ENCODE measurements around the gene RETNLB.

Gene RETNLB

GRCh38 chr3:108757404-108757982 is at the start of gene RETNLB:
TSS of gene RETNLB (minus strand) at chr3:108757410. CDS start at chr3:108757185, 225 bp downstream.
- TF ChIP-seq, protein P1, sequence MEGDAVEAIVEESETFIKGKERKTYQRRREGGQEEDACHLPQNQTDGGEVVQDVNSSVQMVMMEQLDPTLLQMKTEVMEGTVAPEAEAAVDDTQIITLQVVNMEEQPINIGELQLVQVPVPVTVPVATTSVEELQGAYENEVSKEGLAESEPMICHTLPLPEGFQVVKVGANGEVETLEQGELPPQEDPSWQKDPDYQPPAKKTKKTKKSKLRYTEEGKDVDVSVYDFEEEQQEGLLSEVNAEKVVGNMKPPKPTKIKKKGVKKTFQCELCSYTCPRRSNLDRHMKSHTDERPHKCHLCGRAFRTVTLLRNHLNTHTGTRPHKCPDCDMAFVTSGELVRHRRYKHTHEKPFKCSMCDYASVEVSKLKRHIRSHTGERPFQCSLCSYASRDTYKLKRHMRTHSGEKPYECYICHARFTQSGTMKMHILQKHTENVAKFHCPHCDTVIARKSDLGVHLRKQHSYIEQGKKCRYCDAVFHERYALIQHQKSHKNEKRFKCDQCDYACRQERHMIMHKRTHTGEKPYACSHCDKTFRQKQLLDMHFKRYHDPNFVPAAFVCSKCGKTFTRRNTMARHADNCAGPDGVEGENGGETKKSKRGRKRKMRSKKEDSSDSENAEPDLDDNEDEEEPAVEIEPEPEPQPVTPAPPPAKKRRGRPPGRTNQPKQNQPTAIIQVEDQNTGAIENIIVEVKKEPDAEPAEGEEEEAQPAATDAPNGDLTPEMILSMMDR (IDR thresholded peaks at IDR 0.05), result no peak
- no peak for TF ChIP-seq ZFX (IDR thresholded peaks at IDR 0.05; ENCODE audit: borderline replicate concordance)
- no peak within 1 kb of the TSS for H3K27ac ChIP-seq

GRCh38 chr3:108806316-108806715 is 49.1 kb upstream of the RETNLB start:
- no peak for TF ChIP-seq ZFX (IDR thresholded peaks at IDR 0.05; ENCODE audit: borderline replicate concordance)
- TF ChIP-seq, protein P1 (IDR thresholded peaks at IDR 0.05), result no peak
- no peak overlapping the region for H3K27ac ChIP-seq

DNA sequence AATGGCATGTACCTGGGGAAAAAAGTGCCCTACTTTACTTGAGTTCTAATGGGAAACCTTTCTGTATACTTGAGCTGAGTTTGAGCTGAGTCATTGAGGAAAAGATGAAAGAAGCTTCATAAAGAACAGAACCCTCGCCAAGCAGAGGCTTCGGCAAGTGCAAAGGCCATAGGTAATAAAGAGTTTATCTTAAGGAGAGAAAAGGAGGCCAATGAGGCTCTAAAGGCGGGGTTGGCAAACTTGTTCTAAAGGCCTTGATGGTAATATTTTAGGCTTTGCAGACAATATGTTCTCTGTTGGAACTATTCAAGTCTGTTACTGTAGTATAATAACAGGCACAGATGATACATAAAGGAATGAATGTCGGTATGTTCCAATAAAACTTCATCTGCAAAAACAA is 47.8 kb upstream of the RETNLB start:
- H3K27ac ChIP-seq, result no peak overlapping the region
- TF ChIP-seq, protein P1 (IDR thresholded peaks at IDR 0.05), result no peak
- TF ChIP-seq ZFX (IDR thresholded peaks at IDR 0.05; ENCODE audit: borderline replicate concordance), result no peak

- H3K27ac ChIP-seq, result no peak overlapping the region
- TF ChIP-seq ZFX (IDR thresholded peaks at IDR 0.05; ENCODE audit: borderline replicate concordance), result no peak
- TF ChIP-seq, protein P1 (IDR thresholded peaks at IDR 0.05), result no peak
Observed at GRCh38 chr3:108804437-108804836, 47.2 kb upstream of the RETNLB start.

DNA sequence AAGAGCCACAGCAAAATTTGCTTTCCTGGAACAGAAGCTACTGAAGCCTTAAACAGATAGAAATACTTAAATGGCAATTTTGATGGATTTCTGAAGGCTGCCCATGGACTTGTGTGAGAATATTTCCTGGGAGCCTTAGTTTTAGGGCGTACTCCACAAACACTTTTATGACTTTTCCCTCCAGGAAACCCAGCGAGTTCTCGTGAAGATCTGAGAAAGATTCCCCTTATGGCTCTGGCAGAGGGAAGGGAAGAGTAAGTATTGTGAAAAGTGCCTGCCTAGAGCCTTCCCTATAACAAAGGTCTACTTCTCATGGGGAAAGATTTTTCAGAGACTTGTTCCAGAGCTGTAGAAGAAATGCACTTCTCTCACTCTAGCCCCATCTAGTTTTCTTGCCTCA is 34.3 kb upstream of the RETNLB start:
- TF ChIP-seq, protein P1 (IDR thresholded peaks at IDR 0.05), result no peak
- no peak for TF ChIP-seq ZFX (IDR thresholded peaks at IDR 0.05; ENCODE audit: borderline replicate concordance)

DNA sequence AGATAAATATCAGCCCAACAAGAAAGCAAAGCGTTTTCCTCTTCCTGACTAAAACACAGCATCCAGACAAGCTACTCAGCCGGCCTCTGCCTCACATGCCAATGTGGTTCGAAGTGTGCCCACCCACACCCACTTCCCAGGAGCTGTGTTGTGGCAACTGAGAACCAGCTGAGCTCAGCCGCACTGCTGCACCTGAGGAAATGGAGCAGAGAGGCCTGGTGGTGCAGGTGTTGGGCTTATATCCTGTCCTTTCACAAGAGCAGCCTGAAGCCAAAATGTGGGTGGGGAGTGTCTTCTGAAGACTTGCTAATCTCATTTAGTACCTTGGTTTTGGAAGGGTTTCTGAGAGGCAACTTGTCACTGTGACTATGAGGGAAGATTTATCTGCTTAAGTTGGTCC is 23.0 kb upstream of the RETNLB start:
- TF ChIP-seq, protein P1 (IDR thresholded peaks at IDR 0.05), result no peak
- TF ChIP-seq ZFX (IDR thresholded peaks at IDR 0.05; ENCODE audit: borderline replicate concordance), result no peak
- H3K27ac ChIP-seq, result no peak overlapping the region

More for the DNA sequence above, 34.3 kb upstream of the RETNLB start:
- H3K27ac ChIP-seq, result no peak overlapping the region

GRCh38 chr3:108779496-108779895 is 22.3 kb upstream of the RETNLB start:
- no peak overlapping the region for H3K27ac ChIP-seq
- TF ChIP-seq, protein P1 (IDR thresholded peaks at IDR 0.05), result no peak
- no peak for TF ChIP-seq ZFX (IDR thresholded peaks at IDR 0.05; ENCODE audit: borderline replicate concordance)

All from 22Rv1 (cell line).